Sigmoid colon (tissue), 7 donors: ENCODE data around the gene LOXL3. TPM values are rescaled to one million over a fixed set of nuclear protein-coding genes. Genes with fewer than 3 reads are reported as not detected.
A peak's percentile ranks its signal among the peaks of the same experiment; 100 is the strongest.

Experiments used
- DNase-seq: peaks from one replicate; pipeline ENCODE4 v3.0.0-alpha.2; 2019
- H3K27ac ChIP-seq, 4 donors: fragments of 200-600 bp; sonication (generic); one replicate each; pipeline ENCODE4 v1.5.1; 2016 to 2019; ENCODE audit warnings: mild to moderate bottlenecking in 1 of 4
- H3K27me3 ChIP-seq, 3 donors: fragments of 200-600 bp; sonication (generic); one replicate each; pipeline ENCODE4 v1.5.1; 2019; ENCODE audit warnings: mild to moderate bottlenecking in 1 of 3
- H3K36me3 ChIP-seq, 4 donors: fragments of 200-600 bp; sonication (generic); one replicate each; pipeline ENCODE4 v1.5.1; 2016 to 2019
- H3K4me1 ChIP-seq, 4 donors: fragments of 200-600 bp; sonication (generic); one replicate each; pipeline ENCODE4 v1.5.1; 2017 to 2019
- H3K4me3 ChIP-seq, 4 donors: fragments of 200-600 bp; sonication (generic); one replicate each; pipeline ENCODE4 v1.5.1; 2017 to 2019; ENCODE audit warnings: mild to moderate bottlenecking in 2 of 4, moderate library complexity in 1 of 4
- H3K9me3 ChIP-seq, 4 donors: fragments of 200-600 bp in 3 of 4; sonication (generic) in 3 of 4; one replicate each; pipeline versions ENCODE4 v1.5.1 to v1.6.1; 2013 to 2019
- EP300 ChIP-seq, 4 donors: sonication (generic); formaldehyde crosslinking; IDR thresholded peaks; one replicate each; pipeline ENCODE4 v1.6.1; 2017; ENCODE audit warnings: antibody characterized with exemption in 4 of 4
- POLR2A ChIP-seq, 2 donors: fragments of 450-650 bp; IDR thresholded peaks; one replicate each; pipeline ENCODE4 v1.6.1; 2016; ENCODE audit warnings: antibody characterized with exemption in 2 of 2, mild to moderate bottlenecking in 2 of 2, moderate library complexity in 2 of 2
- POLR2AphosphoS5 ChIP-seq, 4 donors: sonication (generic); formaldehyde crosslinking; IDR thresholded peaks; one replicate each; pipeline ENCODE4 v1.6.1; 2017; ENCODE audit warnings: antibody characterized with exemption in 4 of 4
- WGBS, 2 donors: extraction: QIAGEN DNeasy Blood & Tissue Kit; methylation state at CpG; one replicate each; pipeline ENCODE4 v1.1.7; 2013; 5-methylcytosine and 5-hydroxymethylcytosine counted together
- intact Hi-C: fragments of 100-400 bp; cut with DNase I; formaldehyde crosslinking; loops from one replicate; pipeline ENCODE4 v1.15.1; 2023
- polyA plus RNA-seq, 3 donors: library from polyadenylated mRNA; stranded (reverse); fragments of 200-250 nt; gene quantifications; one replicate each; pipeline ENCODE4 v1.2.3, GENCODE V29; 2013
- total RNA-seq, 4 donors: library from RNA; depleted of rRNA; stranded (reverse); fragments of >200 nt; gene quantifications; one replicate each; pipeline ENCODE4 v1.1.0, GENCODE V29; 2016
- TF ChIP-seq, protein P1 (sequence below), 4 experiments: fragments of 450-650 bp in 3 of 4; fragments of 200-600 bp in 1 of 4; IDR thresholded peaks; one replicate each; pipeline ENCODE4 v1.5.1; 2016 to 2019; ENCODE audit warnings: antibody characterized with exemption in 4 of 4, mild to moderate bottlenecking in 3 of 4, moderate library complexity in 2 of 4
- donor health status: healthy with polysubstance abuse.
- donor health status: Bipolar disorder and iron deficiency.
- donor health status: healthy.

LOXL3 gene
- total and polyA plus RNA-seq, 7 donors = 0.60 to 7.9 (median 5.4) TPM

GRCh38 chr2:74581463-74581862, 27.7 kb upstream of the LOXL3 start:
- no peak overlapping the region for H3K4me3 ChIP-seq
- WGBS, 2 donors = 80 to 92% methylated on average over 3 of the region's 3 CpGs
- no peaks in the 10 kb centered on the region for H3K27me3 ChIP-seq
- H3K27ac ChIP-seq = no peak overlapping the region
- no peaks in the 10 kb centered on the region for H3K4me1 ChIP-seq
- TF ChIP-seq EP300 (IDR thresholded peaks at IDR 0.05) (no peak), POLR2A (IDR thresholded peaks at IDR 0.05) (no peak), POLR2AphosphoS5 (IDR thresholded peaks at IDR 0.05) (no peak)
- TF ChIP-seq, protein P1, sequence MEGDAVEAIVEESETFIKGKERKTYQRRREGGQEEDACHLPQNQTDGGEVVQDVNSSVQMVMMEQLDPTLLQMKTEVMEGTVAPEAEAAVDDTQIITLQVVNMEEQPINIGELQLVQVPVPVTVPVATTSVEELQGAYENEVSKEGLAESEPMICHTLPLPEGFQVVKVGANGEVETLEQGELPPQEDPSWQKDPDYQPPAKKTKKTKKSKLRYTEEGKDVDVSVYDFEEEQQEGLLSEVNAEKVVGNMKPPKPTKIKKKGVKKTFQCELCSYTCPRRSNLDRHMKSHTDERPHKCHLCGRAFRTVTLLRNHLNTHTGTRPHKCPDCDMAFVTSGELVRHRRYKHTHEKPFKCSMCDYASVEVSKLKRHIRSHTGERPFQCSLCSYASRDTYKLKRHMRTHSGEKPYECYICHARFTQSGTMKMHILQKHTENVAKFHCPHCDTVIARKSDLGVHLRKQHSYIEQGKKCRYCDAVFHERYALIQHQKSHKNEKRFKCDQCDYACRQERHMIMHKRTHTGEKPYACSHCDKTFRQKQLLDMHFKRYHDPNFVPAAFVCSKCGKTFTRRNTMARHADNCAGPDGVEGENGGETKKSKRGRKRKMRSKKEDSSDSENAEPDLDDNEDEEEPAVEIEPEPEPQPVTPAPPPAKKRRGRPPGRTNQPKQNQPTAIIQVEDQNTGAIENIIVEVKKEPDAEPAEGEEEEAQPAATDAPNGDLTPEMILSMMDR (IDR thresholded peaks at IDR 0.05) = no peak
- intact Hi-C loops = no loop called here
- no peak for DNase-seq
- no peaks in the 10 kb centered on the region for H3K9me3 ChIP-seq
- H3K36me3 ChIP-seq = no peaks in the 10 kb centered on the region

DNA sequence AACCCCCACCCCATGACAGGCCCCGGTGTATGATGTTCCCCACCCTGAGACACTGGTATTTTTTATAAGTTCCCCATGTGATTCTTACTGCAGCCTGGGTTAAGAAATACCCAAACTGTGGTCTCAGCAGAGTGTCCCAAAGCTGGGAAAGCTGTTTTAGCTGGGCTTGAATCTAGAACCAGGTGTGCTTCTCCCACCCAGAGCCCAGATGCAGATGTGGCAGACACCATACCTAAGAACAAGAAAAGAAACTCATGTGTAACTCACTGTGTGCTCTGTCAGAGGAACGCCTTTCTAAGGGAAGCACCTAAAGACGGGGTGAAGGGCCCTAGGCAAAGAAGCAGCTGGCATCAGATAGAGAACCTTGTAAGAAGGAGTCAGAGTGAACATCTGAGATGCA, 24.7 kb upstream of the LOXL3 start:
- Histone ChIP-seq H3K4me3 (no peak overlapping the region), H3K4me1 (no peaks in the 10 kb centered on the region), H3K27ac (no peak overlapping the region), H3K27me3 (no peaks in the 10 kb centered on the region), H3K9me3 (no peaks in the 10 kb centered on the region), H3K36me3 (no peaks in the 10 kb centered on the region)
- 80 to 88% methylated on average over 3 of the region's 3 CpGs for WGBS, 2 donors
- DNase-seq = no peak
- no peak for TF ChIP-seq EP300 (IDR thresholded peaks at IDR 0.05)
- TF ChIP-seq POLR2AphosphoS5 (IDR thresholded peaks at IDR 0.05) = no peak
- TF ChIP-seq, protein P1 (IDR thresholded peaks at IDR 0.05) = no peak
- TF ChIP-seq POLR2A (IDR thresholded peaks at IDR 0.05) = no peak
- intact Hi-C loops = no loop called here

GRCh38 chr2:74577448-74577847, 23.7 kb upstream of the LOXL3 start:
- H3K27ac ChIP-seq = peak overlapping the region in 2 of 4 donors; percentile 7 to 30
- no peak overlapping the region for H3K4me3 ChIP-seq
- TF ChIP-seq EP300 (IDR thresholded peaks at IDR 0.05) (no peak), POLR2AphosphoS5 (IDR thresholded peaks at IDR 0.05) (no peak), POLR2A (IDR thresholded peaks at IDR 0.05) (no peak)
- TF ChIP-seq, protein P1 (IDR thresholded peaks at IDR 0.05) = no peak
- H3K4me1 ChIP-seq = no peaks in the 10 kb centered on the region
- no peaks in the 10 kb centered on the region for H3K9me3 ChIP-seq
- no peaks in the 10 kb centered on the region for H3K36me3 ChIP-seq
- intact Hi-C loops = no loop called here
- WGBS, 2 donors = 50 to 74% methylated on average over 2 of the region's 2 CpGs
- no peaks in the 10 kb centered on the region for H3K27me3 ChIP-seq
- no peak for DNase-seq

- Histone ChIP-seq H3K27me3 (no peaks in the 10 kb centered on the region), H3K9me3 (no peaks in the 10 kb centered on the region), H3K4me3 (no peak overlapping the region), H3K4me1 (no peaks in the 10 kb centered on the region), H3K36me3 (no peaks in the 10 kb centered on the region), H3K27ac (peak overlapping the region in 2 of 4 donors; percentile 28 to 38)
- WGBS, 2 donors = 21 to 25% methylated on average over 1 of the region's 1 CpG
- peak; percentile 68 for DNase-seq
- no peak for TF ChIP-seq EP300 (IDR thresholded peaks at IDR 0.05)
- TF ChIP-seq POLR2AphosphoS5 (IDR thresholded peaks at IDR 0.05) = peak in 2 of 4 donors; percentile 21 to 30
- TF ChIP-seq, protein P1 (IDR thresholded peaks at IDR 0.05) = no peak
- TF ChIP-seq POLR2A (IDR thresholded peaks at IDR 0.05) = no peak
- intact Hi-C loops = no loop called here
These were observed 23.1 kb upstream of the LOXL3 start for GRCh38 chr2:74576863-74577229.

GRCh38 chr2:74576211-74576862, 22.6 kb upstream of the LOXL3 start:
- 87 to 88% methylated on average over 7 of the region's 7 CpGs for WGBS, 2 donors
- H3K27ac ChIP-seq = peak overlapping the region in 3 of 4 donors; percentile 28 to 38 (median 38)
- no peaks in the 10 kb centered on the region for H3K27me3 ChIP-seq
- H3K4me1 ChIP-seq = no peaks in the 10 kb centered on the region
- no peaks in the 10 kb centered on the region for H3K36me3 ChIP-seq
- no peaks in the 10 kb centered on the region for H3K9me3 ChIP-seq
- intact Hi-C loops = no loop called here
- H3K4me3 ChIP-seq = no peak overlapping the region
- DNase-seq = no peak
- TF ChIP-seq POLR2AphosphoS5 (IDR thresholded peaks at IDR 0.05) (no peak), EP300 (IDR thresholded peaks at IDR 0.05) (no peak), POLR2A (IDR thresholded peaks at IDR 0.05) (no peak)
- TF ChIP-seq, protein P1 (IDR thresholded peaks at IDR 0.05) = no peak
